Ishikawa (cell line): ENCODE results near the gene DLX2.

Source experiments
- CREB1 ChIP-seq: IDR thresholded peaks from 2 replicates; pipeline ENCODE4 v1.6.1; 2012; ENCODE audit warnings: low read depth
- MAX ChIP-seq: IDR thresholded peaks from 2 replicates; pipeline ENCODE4 v1.6.1; 2012
- RAD21 ChIP-seq: IDR thresholded peaks from 2 replicates; pipeline ENCODE4 v1.6.1; 2012; ENCODE audit warnings: low read depth
- TAF1 ChIP-seq: IDR thresholded peaks from 2 replicates; pipeline ENCODE4 v1.6.1; 2012; ENCODE audit warnings: low read depth, mild to moderate bottlenecking
- TEAD4 ChIP-seq: IDR thresholded peaks from 2 replicates; pipeline ENCODE4 v1.6.1; 2012
- USF1 ChIP-seq: IDR thresholded peaks from 2 replicates; pipeline ENCODE4 v1.6.1; 2012
- YY1 ChIP-seq: IDR thresholded peaks from 2 replicates; pipeline ENCODE4 v1.6.1; 2012; ENCODE audit warnings: low read depth

The DLX2 gene

GRCh38 chr2:172049567-172050120, 53.1 kb downstream of the DLX2 start:
- TF ChIP-seq CREB1 (no peak), TEAD4 (no peak), USF1 (no peak), RAD21 (no peak), TAF1 (no peak), MAX (no peak), YY1 (no peak)
